ENCODE measurements around the gene THSD4.

THSD4 gene

DNA sequence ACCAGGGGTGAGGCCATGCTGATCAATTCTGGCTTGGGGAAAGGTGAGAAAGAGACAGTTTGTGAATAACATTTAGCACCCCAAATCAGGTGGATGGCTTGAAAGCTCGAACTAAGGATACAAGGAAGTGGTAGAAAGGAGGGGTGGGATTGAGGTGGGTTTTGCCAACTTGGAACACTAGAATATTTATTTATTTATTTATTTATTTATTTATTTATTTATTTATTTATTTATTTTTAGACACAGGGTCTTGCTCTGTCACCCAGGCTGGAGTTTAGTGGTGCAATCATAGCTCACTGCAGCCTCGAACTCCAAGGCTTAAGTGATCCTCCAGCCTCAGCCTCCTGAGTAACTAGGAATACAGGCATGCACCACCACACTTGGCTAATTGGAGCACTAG lies 31.0 kb upstream of the THSD4 start:
- Histone ChIP-seq H3K4me2 (ENCODE audit: low read length) (no peak overlapping the region), H3K9ac (ENCODE audit: low read depth, low read length) (no peak overlapping the region), H3K9me3 (replicated peaks; ENCODE audit: low read length) (no peaks in the 10 kb centered on the region), H3K27me3 (ENCODE audit: control insufficient read depth, insufficient read depth, low read length) (no peaks in the 10 kb centered on the region), H3K4me1 (ENCODE audit: control insufficient read depth, insufficient read depth, low read length) (peaks cover 39% of the 10 kb centered on the region), H3K36me3 (ENCODE audit: insufficient read depth, low read length) (no peaks in the 10 kb centered on the region), H3K4me3 (ENCODE audit: low read length) (no peak overlapping the region)

DNA sequence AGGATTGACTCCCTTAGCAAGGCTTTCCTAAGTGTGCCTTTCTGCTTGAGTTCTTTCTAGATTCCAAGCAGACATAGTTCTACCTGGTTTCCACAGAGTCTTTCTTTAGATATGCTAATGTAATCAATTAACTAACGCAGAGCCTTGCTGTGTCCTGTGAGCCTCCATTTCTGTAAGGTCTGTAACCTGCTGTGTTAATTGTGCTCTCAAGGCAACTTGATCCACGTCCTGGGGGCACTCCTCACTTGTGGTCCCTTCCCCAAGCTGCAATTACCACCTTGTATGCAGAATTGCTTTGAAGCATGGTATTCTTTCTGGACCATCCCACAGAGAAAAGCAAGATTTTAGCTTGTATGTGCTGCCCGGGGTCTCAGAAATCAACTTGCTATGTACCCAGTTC lies 29.5 kb upstream of the THSD4 start:
- Histone ChIP-seq H3K36me3 (ENCODE audit: insufficient read depth, low read length) (no peaks in the 10 kb centered on the region), H3K4me1 (ENCODE audit: control insufficient read depth, insufficient read depth, low read length) (peaks cover 24% of the 10 kb centered on the region), H3K9me3 (replicated peaks; ENCODE audit: low read length) (no peaks in the 10 kb centered on the region), H3K9ac (ENCODE audit: low read depth, low read length) (no peak overlapping the region), H3K4me3 (ENCODE audit: low read length) (no peak overlapping the region), H3K27me3 (ENCODE audit: control insufficient read depth, insufficient read depth, low read length) (no peaks in the 10 kb centered on the region), H3K4me2 (ENCODE audit: low read length) (no peak overlapping the region)

DNA sequence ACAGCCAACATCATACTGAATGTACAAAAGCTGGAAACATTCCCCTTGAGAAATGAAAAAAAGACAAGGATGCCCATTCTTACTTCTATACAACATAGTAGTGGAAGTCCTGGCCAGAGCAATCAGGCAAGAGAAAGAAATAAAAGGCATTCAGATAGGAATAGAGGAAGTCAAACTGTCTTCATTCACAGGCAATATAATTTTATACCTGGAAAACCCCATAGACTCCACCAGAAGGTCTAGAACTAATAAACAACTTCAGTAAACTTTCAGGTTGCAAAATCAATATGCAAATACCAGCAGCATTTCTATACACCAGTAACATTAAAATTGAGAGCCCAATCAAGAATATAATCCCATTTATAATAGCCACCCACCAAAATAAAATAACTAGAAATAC lies 27.1 kb upstream of the THSD4 start:
- H3K4me1 ChIP-seq (ENCODE audit: control insufficient read depth, insufficient read depth, low read length) = peaks cover 13% of the 10 kb centered on the region
- no peaks in the 10 kb centered on the region for H3K9me3 ChIP-seq (replicated peaks; ENCODE audit: low read length)
- H3K36me3 ChIP-seq (ENCODE audit: insufficient read depth, low read length) = no peaks in the 10 kb centered on the region
- no peaks in the 10 kb centered on the region for H3K27me3 ChIP-seq (ENCODE audit: control insufficient read depth, insufficient read depth, low read length)
- no peak overlapping the region for H3K9ac ChIP-seq (ENCODE audit: low read depth, low read length)
- no peak overlapping the region for H3K4me3 ChIP-seq (ENCODE audit: low read length)
- no peak overlapping the region for H3K4me2 ChIP-seq (ENCODE audit: low read length)

DNA sequence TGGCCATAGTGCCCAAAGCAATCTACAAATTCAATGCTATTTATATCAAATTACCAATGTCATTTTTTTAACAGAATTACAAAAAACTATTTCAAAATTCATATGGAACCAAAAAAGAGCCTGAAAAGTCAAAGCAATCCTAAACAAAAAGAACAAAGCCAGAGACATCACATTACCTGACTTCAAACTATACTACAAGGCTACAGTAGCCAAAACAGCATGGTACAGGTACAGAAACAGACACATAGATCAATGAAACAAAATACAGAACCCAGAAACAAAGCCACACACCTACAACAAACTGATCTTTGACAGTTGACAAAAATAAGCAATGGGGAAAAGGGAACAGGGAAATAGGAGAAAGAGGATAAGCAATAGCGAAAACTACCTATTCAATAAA lies 26.6 kb upstream of the THSD4 start:
- Histone ChIP-seq H3K4me2 (ENCODE audit: low read length) (no peak overlapping the region), H3K4me3 (ENCODE audit: low read length) (no peak overlapping the region), H3K4me1 (ENCODE audit: control insufficient read depth, insufficient read depth, low read length) (peaks cover 13% of the 10 kb centered on the region), H3K36me3 (ENCODE audit: insufficient read depth, low read length) (no peaks in the 10 kb centered on the region), H3K9ac (ENCODE audit: low read depth, low read length) (no peak overlapping the region), H3K9me3 (replicated peaks; ENCODE audit: low read length) (no peaks in the 10 kb centered on the region), H3K27me3 (ENCODE audit: control insufficient read depth, insufficient read depth, low read length) (no peaks in the 10 kb centered on the region)

DNA sequence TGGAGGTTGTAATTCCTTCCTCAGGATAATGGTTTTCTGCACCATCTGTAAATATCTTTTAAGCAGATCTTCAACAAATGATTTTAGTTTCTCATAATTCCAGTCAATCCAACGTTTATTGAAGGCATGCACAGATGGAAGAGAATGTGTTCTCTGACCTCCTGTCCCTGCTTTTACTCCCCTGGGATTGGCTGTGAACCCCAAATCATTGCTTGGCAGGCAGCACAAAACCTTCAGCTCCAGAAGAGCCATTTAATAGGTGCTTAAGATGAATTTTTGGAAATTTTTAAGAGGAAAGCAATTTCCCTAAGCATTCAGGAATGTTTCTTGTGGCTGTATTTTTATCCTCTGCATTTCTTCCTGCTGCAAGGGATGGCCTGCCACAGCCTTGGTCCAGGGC lies 25.5 kb upstream of the THSD4 start:
- no peak overlapping the region for H3K4me2 ChIP-seq (ENCODE audit: low read length)
- peaks cover 15% of the 10 kb centered on the region for H3K4me1 ChIP-seq (ENCODE audit: control insufficient read depth, insufficient read depth, low read length)
- no peak overlapping the region for H3K9ac ChIP-seq (ENCODE audit: low read depth, low read length)
- H3K9me3 ChIP-seq (replicated peaks; ENCODE audit: low read length) = no peaks in the 10 kb centered on the region
- H3K4me3 ChIP-seq (ENCODE audit: low read length) = no peak overlapping the region
- no peaks in the 10 kb centered on the region for H3K27me3 ChIP-seq (ENCODE audit: control insufficient read depth, insufficient read depth, low read length)
- no peaks in the 10 kb centered on the region for H3K36me3 ChIP-seq (ENCODE audit: insufficient read depth, low read length)

DNA sequence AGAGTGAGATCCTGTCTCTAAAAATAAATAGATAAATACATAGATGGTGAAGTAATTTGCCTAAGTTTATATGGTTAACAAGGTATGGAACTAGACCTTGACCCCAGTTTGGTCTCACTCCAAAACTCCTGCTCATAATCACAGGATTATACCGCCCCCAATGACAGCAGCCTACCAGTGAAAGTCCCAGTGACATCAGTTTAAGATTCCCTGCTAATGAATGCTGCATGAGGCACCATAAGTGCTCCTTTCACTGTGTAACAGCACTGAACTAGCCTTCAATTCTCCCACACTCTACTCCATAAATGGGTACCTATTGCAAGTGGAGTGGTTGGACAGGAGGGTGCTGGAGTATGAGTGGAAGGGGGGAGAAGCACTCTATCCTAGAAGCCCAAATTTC lies 23.7 kb upstream of the THSD4 start:
- H3K4me3 ChIP-seq (ENCODE audit: low read length) = no peak overlapping the region
- H3K9ac ChIP-seq (ENCODE audit: low read depth, low read length) = no peak overlapping the region
- no peaks in the 10 kb centered on the region for H3K27me3 ChIP-seq (ENCODE audit: control insufficient read depth, insufficient read depth, low read length)
- H3K9me3 ChIP-seq (replicated peaks; ENCODE audit: low read length) = no peaks in the 10 kb centered on the region
- no peaks in the 10 kb centered on the region for H3K36me3 ChIP-seq (ENCODE audit: insufficient read depth, low read length)
- H3K4me1 ChIP-seq (ENCODE audit: control insufficient read depth, insufficient read depth, low read length) = peaks cover 15% of the 10 kb centered on the region
- no peak overlapping the region for H3K4me2 ChIP-seq (ENCODE audit: low read length)

DNA sequence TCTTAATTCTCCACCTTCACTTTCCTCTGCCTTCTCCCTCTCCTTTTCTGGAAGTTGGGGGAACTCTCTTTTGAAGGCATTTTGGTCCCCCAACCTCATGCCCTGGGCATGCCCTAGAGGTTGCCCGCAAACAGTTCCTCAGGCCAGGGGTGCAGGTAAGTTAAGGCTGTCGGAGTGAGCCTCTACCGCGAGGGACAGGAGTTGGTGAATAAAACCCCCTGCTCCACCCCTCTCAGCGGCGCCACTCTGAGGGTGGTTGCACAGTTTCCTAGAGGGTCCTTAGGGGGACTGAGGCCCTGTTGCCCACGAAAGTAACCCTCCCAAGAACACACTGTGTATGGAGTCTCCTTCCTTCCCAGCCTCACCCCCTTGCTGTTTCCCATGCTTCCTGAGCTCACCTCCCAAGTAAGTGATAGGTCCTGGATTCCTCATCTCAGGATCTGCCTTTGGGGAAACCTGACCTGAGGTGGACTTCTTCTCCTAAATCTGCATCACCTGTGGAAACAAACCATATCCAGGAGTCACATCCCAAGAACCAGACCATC lies 23.1 kb upstream of the THSD4 start:
- Histone ChIP-seq H3K9me3 (replicated peaks; ENCODE audit: low read length) (no peaks in the 10 kb centered on the region), H3K36me3 (ENCODE audit: insufficient read depth, low read length) (no peaks in the 10 kb centered on the region), H3K4me3 (ENCODE audit: low read length) (no peak overlapping the region), H3K27me3 (ENCODE audit: control insufficient read depth, insufficient read depth, low read length) (no peaks in the 10 kb centered on the region), H3K4me1 (ENCODE audit: control insufficient read depth, insufficient read depth, low read length) (peaks cover 15% of the 10 kb centered on the region), H3K4me2 (ENCODE audit: low read length) (no peak overlapping the region), H3K9ac (ENCODE audit: low read depth, low read length) (no peak overlapping the region)

DNA sequence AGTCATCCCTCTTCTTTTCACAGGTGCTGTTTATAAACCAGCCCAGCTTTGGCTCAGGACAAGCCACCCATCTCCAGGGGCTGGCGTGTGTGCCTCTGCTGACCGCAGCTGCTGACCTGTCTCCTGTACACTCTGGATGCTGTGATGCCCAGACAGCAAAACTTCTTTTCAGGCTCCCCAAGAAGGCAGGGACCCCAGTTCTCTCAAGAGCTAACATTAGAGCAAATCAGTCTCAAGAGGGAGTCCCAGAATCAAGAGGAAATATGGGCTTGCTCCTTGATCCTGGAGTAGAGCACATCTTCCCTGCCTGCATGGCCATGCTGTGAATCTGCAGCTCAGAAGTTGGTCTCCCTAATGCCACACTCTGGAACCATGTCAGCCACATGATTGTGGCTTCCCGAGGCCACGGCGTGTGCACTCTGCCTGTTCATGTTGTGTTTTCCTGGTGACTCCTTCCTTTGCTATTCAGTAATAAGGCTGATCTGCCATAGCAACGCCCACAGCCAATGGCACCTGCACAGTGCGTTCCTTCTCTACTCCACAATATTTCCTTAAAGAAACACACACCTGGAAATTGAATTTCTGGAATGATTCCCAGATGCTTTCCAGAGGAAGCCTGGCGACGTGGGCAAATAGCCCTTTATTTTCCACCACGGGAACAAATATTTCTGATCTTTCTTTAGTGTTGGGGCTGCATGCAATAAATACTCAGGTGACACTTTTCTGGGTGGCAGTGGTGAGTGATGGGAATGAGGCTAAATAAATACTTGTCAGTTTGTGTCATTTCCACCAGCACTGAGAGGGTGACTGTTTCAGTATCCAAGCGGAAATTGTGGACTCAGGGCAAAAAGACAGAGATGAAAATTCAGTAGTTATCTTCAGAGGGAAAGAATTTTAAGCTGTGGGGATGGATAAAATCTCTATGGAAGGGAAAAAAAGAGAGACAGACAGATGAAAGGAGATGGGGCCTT lies 21.9 kb upstream of the THSD4 start:
- Histone ChIP-seq H3K9me3 (replicated peaks; ENCODE audit: low read length) (no peaks in the 10 kb centered on the region), H3K36me3 (ENCODE audit: insufficient read depth, low read length) (no peaks in the 10 kb centered on the region), H3K27me3 (ENCODE audit: control insufficient read depth, insufficient read depth, low read length) (no peaks in the 10 kb centered on the region), H3K4me3 (ENCODE audit: low read length) (no peak overlapping the region), H3K4me2 (ENCODE audit: low read length) (peak overlapping the region; percentile 0), H3K9ac (ENCODE audit: low read depth, low read length) (no peak overlapping the region), H3K4me1 (ENCODE audit: control insufficient read depth, insufficient read depth, low read length) (peaks cover 15% of the 10 kb centered on the region)

DNA sequence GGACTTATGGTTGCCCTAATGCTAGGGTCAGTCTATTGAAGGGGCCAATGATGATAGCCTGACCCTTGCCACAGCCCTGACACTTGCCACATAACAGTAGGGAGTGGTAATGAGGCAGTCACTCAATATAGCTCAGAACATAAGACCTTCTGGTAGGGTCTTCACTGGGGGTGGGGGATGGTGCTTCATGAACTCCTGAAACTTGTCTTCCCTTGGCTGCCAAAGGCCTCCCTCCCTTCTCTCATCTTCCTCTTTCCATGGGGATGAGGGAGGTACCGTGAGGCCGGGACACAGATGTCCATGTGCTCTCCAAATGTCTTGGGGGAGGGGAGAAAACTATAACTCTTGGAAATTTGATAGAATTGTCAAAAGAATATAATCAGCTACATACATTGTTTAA lies 21.1 kb upstream of the THSD4 start:
- Histone ChIP-seq H3K9me3 (replicated peaks; ENCODE audit: low read length) (no peaks in the 10 kb centered on the region), H3K4me2 (ENCODE audit: low read length) (no peak overlapping the region), H3K27me3 (ENCODE audit: control insufficient read depth, insufficient read depth, low read length) (no peaks in the 10 kb centered on the region), H3K9ac (ENCODE audit: low read depth, low read length) (no peak overlapping the region), H3K4me3 (ENCODE audit: low read length) (no peak overlapping the region), H3K36me3 (ENCODE audit: insufficient read depth, low read length) (no peaks in the 10 kb centered on the region), H3K4me1 (ENCODE audit: control insufficient read depth, insufficient read depth, low read length) (peaks cover 15% of the 10 kb centered on the region)

DNA sequence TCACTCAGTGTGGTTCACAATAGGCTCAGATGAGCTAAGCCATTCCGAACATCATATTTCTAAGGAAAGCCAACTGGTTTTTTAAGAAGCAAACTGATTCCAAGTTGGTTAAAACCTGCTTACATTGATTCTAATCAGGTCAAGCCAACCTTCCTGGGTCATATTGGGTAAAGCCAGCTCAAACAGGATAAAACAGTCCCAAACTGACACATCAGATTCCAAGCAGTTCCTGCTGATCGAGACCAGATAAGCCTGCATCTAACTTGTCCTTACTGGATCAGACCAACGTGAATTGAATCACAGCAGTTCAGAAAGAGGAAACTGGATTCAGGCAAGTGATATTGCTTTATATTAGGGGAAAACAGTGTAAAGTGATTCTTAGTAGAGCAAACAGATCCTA lies 18.6 kb upstream of the THSD4 start:
- Histone ChIP-seq H3K4me2 (ENCODE audit: low read length) (no peak overlapping the region), H3K36me3 (ENCODE audit: insufficient read depth, low read length) (no peaks in the 10 kb centered on the region), H3K27me3 (ENCODE audit: control insufficient read depth, insufficient read depth, low read length) (no peaks in the 10 kb centered on the region), H3K4me1 (ENCODE audit: control insufficient read depth, insufficient read depth, low read length) (peaks cover 15% of the 10 kb centered on the region), H3K9ac (ENCODE audit: low read depth, low read length) (no peak overlapping the region), H3K9me3 (replicated peaks; ENCODE audit: low read length) (no peaks in the 10 kb centered on the region), H3K4me3 (ENCODE audit: low read length) (no peak overlapping the region)

DNA sequence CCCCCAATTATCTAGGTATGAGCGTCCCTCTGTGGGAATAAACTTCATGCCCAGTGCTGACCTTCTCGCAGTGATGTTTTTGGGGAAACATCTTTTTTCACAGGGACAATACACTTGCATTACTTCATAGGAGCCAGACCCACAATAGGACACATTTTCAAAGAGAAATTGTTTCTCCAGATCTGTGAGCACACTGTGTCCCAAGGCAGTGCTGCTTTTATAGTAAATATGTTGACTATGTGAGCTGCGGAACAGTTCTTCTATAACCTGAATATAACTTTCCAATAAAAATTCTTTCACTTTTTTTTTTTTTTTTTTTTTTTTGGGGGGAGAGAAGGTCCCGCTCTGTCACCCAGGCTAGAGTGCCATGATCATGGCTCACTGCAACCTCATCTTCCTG lies 17.4 kb upstream of the THSD4 start:
- Histone ChIP-seq H3K36me3 (ENCODE audit: insufficient read depth, low read length) (no peaks in the 10 kb centered on the region), H3K9ac (ENCODE audit: low read depth, low read length) (no peak overlapping the region), H3K9me3 (replicated peaks; ENCODE audit: low read length) (no peaks in the 10 kb centered on the region), H3K4me2 (ENCODE audit: low read length) (no peak overlapping the region), H3K4me3 (ENCODE audit: low read length) (no peak overlapping the region), H3K4me1 (ENCODE audit: control insufficient read depth, insufficient read depth, low read length) (peaks cover 13% of the 10 kb centered on the region), H3K27me3 (ENCODE audit: control insufficient read depth, insufficient read depth, low read length) (no peaks in the 10 kb centered on the region)

DNA sequence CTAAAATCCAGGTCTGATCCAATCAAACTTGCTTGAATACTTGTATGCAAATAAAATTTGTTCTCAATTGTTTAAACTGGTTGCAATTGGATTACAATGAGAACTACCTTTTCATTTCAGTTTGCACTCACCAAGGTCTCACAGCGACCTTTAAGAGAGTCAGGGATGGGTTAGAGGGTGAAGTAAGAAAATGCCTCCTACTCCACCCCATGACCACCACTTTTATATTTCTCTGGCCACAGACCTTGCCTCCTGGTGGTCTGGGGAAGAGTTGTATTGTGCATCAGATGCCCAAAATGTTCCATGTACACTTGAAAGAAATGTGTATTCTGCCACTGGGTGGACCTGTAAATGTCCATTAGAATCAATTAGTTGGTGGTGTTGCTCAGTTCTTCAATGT lies 16.4 kb upstream of the THSD4 start:
- H3K4me1 ChIP-seq (ENCODE audit: control insufficient read depth, insufficient read depth, low read length) = peaks cover 3% of the 10 kb centered on the region
- H3K9ac ChIP-seq (ENCODE audit: low read depth, low read length) = no peak overlapping the region
- H3K4me2 ChIP-seq (ENCODE audit: low read length) = no peak overlapping the region
- no peaks in the 10 kb centered on the region for H3K9me3 ChIP-seq (replicated peaks; ENCODE audit: low read length)
- no peak overlapping the region for H3K4me3 ChIP-seq (ENCODE audit: low read length)
- H3K36me3 ChIP-seq (ENCODE audit: insufficient read depth, low read length) = no peaks in the 10 kb centered on the region
- no peaks in the 10 kb centered on the region for H3K27me3 ChIP-seq (ENCODE audit: control insufficient read depth, insufficient read depth, low read length)

Data from skeletal muscle satellite cell (primary cell).